H9 (cell line): Measurements from ENCODE around the gene CLIP3. TPM values are rescaled to one million over a fixed set of nuclear protein-coding genes. Genes with fewer than 3 reads are reported as not detected.
A peak's percentile ranks its signal among the peaks of the same experiment; 100 is the strongest.

Experiments
- DNase-seq: peaks from one replicate; pipeline ENCODE4 v3.0.0-alpha.2; 2017
- H2AFZ ChIP-seq: one replicate; pipeline ENCODE4 v1.6.1; 2013; ENCODE audit warnings: mild to moderate bottlenecking, low read length, control low read depth, moderate library complexity
- H2AK5ac ChIP-seq: 2 replicates; pipeline ENCODE4 v1.6.1; 2013; ENCODE audit warnings: low read length, control low read depth, mixed read lengths; ENCODE audit not compliant: insufficient read length
- H2BK120ac ChIP-seq: one replicate; pipeline ENCODE4 v1.6.1; 2013; ENCODE audit warnings: low read depth, mild to moderate bottlenecking, low read length, control low read depth, inconsistent platforms; ENCODE audit not compliant: poor library complexity, severe bottlenecking
- H2BK12ac ChIP-seq: 2 replicates; pipeline ENCODE4 v1.6.1; 2013; ENCODE audit warnings: low read length, control low read depth, mixed read lengths, low read depth; ENCODE audit not compliant: insufficient read length
- H2BK15ac ChIP-seq: 2 replicates; pipeline ENCODE4 v1.6.1; 2013; ENCODE audit warnings: low read depth, low read length, control low read depth
- H2BK20ac ChIP-seq: one replicate; pipeline ENCODE4 v1.6.1; 2013; ENCODE audit warnings: low read depth, mild to moderate bottlenecking, low read length, control low read depth, inconsistent platforms; ENCODE audit not compliant: poor library complexity, severe bottlenecking
- H2BK5ac ChIP-seq: 2 replicates; pipeline ENCODE4 v1.6.1; 2013; ENCODE audit warnings: low read length, control low read depth, mixed read lengths; ENCODE audit not compliant: insufficient read length
- H3K14ac ChIP-seq: 2 replicates; pipeline ENCODE4 v1.6.1; 2013; ENCODE audit warnings: low read length, control low read depth; ENCODE audit not compliant: insufficient read depth
- H3K18ac ChIP-seq: 2 replicates; pipeline ENCODE4 v1.6.1; 2013; ENCODE audit warnings: low read depth, mild to moderate bottlenecking, mixed read lengths, low read length, control low read depth; ENCODE audit not compliant: insufficient read length
- H3K23ac ChIP-seq: 2 replicates; pipeline ENCODE4 v1.6.1; 2013; ENCODE audit warnings: low read length, control low read depth, mixed read lengths, low read depth; ENCODE audit not compliant: insufficient read length
- H3K23me2 ChIP-seq: 2 replicates; pipeline ENCODE4 v1.6.1; 2013; ENCODE audit warnings: low read depth, mild to moderate bottlenecking, mixed read lengths, low read length, control low read depth; ENCODE audit not compliant: insufficient read length, poor library complexity, severe bottlenecking
- H3K27ac ChIP-seq: 2 replicates; pipeline ENCODE4 v1.5.1; 2013; ENCODE audit warnings: low read length, control low read depth, mixed read lengths, low read depth; ENCODE audit not compliant: insufficient read length
- H3K27me3 ChIP-seq: 2 replicates; pipeline ENCODE4 v1.6.1; 2013; ENCODE audit warnings: low read length, control low read depth, inconsistent platforms; ENCODE audit not compliant: insufficient read depth
- H3K4ac ChIP-seq: 2 replicates; pipeline ENCODE4 v1.6.1; 2013; ENCODE audit warnings: low read depth, mild to moderate bottlenecking, control low read depth, inconsistent platforms, low read length, moderate library complexity
- H3K4me1 ChIP-seq: 2 replicates; pipeline ENCODE4 v1.6.1; 2013; ENCODE audit warnings: low read length, control low read depth, inconsistent platforms; ENCODE audit not compliant: insufficient read depth
- H3K4me2 ChIP-seq: 2 replicates; pipeline ENCODE4 v1.6.1; 2013; ENCODE audit warnings: low read length, control low read depth, mixed read lengths; ENCODE audit not compliant: insufficient read length, insufficient read depth
- H3K56ac ChIP-seq: 2 replicates; pipeline ENCODE4 v1.6.1; 2013; ENCODE audit warnings: low read depth, mild to moderate bottlenecking, mixed read lengths, low read length, control low read depth; ENCODE audit not compliant: insufficient read length
- H3K79me1 ChIP-seq: 2 replicates; pipeline ENCODE4 v1.6.1; 2013; ENCODE audit warnings: low read depth, mild to moderate bottlenecking, moderate library complexity, low read length, control low read depth, inconsistent platforms; ENCODE audit not compliant: insufficient read depth, poor library complexity, severe bottlenecking
- H3K79me2 ChIP-seq: 2 replicates; pipeline ENCODE4 v1.6.1; 2013; ENCODE audit warnings: low read length, control low read depth, inconsistent platforms; ENCODE audit not compliant: insufficient read depth
- H3K9ac ChIP-seq: 2 replicates; pipeline ENCODE4 v1.6.1; 2013; ENCODE audit warnings: low read length, control low read depth, mixed read lengths; ENCODE audit not compliant: insufficient read length; ENCODE audit errors: extremely low read depth
- H3K9me3 ChIP-seq: one replicate; pipeline ENCODE4 v1.6.1; 2013; ENCODE audit warnings: low read depth, low read length, inconsistent platforms; ENCODE audit not compliant: control insufficient read depth
- H3T11ph ChIP-seq: one replicate; pipeline ENCODE4 v1.6.1; 2013; ENCODE audit warnings: mild to moderate bottlenecking, low read length, control low read depth, inconsistent platforms
- H4K20me1 ChIP-seq: one replicate; pipeline ENCODE4 v1.6.1; 2013; ENCODE audit not compliant: control insufficient read depth, insufficient read length, insufficient read depth
- H4K5ac ChIP-seq: 2 replicates; pipeline ENCODE4 v1.6.1; 2013; ENCODE audit warnings: low read depth, mild to moderate bottlenecking, mixed read lengths, low read length, control low read depth; ENCODE audit not compliant: insufficient read length
- H4K8ac ChIP-seq: replicated peaks from 2 replicates; pipeline ENCODE4 v1.6.1; 2013; ENCODE audit warnings: low read length, control low read depth, mixed read lengths, low read depth; ENCODE audit not compliant: insufficient read length
- H4K91ac ChIP-seq: 2 replicates; pipeline ENCODE4 v1.6.1; 2013; ENCODE audit warnings: low read depth, mild to moderate bottlenecking, moderate library complexity, mixed read lengths, low read length, control low read depth; ENCODE audit not compliant: insufficient read length
- H3K27ac Mint-ChIP-seq, 3 experiments: 2 replicates in 2 of 3; 3 replicates in 1 of 3; pipeline ENCODE4 v1.8.0; 2020 to 2021; ENCODE audit warnings: mixed read lengths in 3 of 3, mild to moderate bottlenecking in 1 of 3, moderate library complexity in 1 of 3
- H3K27me3 Mint-ChIP-seq: 2 replicates; pipeline ENCODE4 v1.8.0; 2021; ENCODE audit warnings: low read depth, mild to moderate bottlenecking, moderate library complexity, mixed read lengths
- H3K36me3 Mint-ChIP-seq, 3 experiments: 2 replicates in 2 of 3; 3 replicates in 1 of 3; pipeline ENCODE4 v1.8.0; 2020 to 2021; ENCODE audit warnings: low read depth in 3 of 3, mixed read lengths in 3 of 3; ENCODE audit not compliant: insufficient read depth in 1 of 3
- H3K4me1 Mint-ChIP-seq, 2 experiments: 2 replicates each; pipeline ENCODE4 v1.8.0; 2020; ENCODE audit warnings: mixed read lengths in 2 of 2
- H3K4me3 Mint-ChIP-seq, 2 experiments: 2 replicates in 1 of 2; 3 replicates in 1 of 2; pipeline ENCODE4 v1.8.0; 2020 to 2021; ENCODE audit warnings: mild to moderate bottlenecking in 2 of 2, mixed read lengths in 2 of 2, moderate library complexity in 1 of 2
- H3K9me3 Mint-ChIP-seq, 2 experiments: 2 replicates in 1 of 2; 3 replicates in 1 of 2; pipeline ENCODE4 v1.8.0; 2020; ENCODE audit warnings: mild to moderate bottlenecking in 2 of 2, mixed read lengths in 2 of 2, moderate library complexity in 1 of 2
- CTCF ChIP-seq: fragments of 200-600 bp; sonication (generic); conservative IDR thresholded peaks from 3 replicates; pipeline ENCODE4 v1.8.0; 2021; ENCODE audit warnings: antibody characterized with exemption, mild to moderate bottlenecking
- whole genome bisulfite sequencing: extraction: QIAGEN DNeasy Blood & Tissue Kit; methylation state at CpG from one replicate; pipeline ENCODE4 v1.1.7; 2013; ENCODE audit warnings: missing lambda C conversion rate, low lambda C conversion rate, mixed read lengths; ENCODE audit not compliant: insufficient read length; ENCODE audit errors: extremely low coverage; 5-methylcytosine and 5-hydroxymethylcytosine counted together
- total RNA-seq: library from RNA; stranded (reverse); gene quantifications from 2 replicates; pipeline ENCODE4 v1.2.1, GENCODE V29; 2021

Gene CLIP3
- total RNA-seq, 1 experiment from 2014 or later = 19.7 TPM

GRCh38 chr19:35986111-35986510 is 46.6 kb downstream of the CLIP3 start:
- H3K23ac ChIP-seq = no peak overlapping the region
- H3K4me1 Mint-ChIP-seq = peaks cover 4 to 6% of the 10 kb centered on the region in 2 experiments
- no peak for TF ChIP-seq CTCF

More at GRCh38 chr19:35986111-35986510, 46.6 kb downstream of the CLIP3 start:
- no peaks in the 10 kb centered on the region for H3K4me1 ChIP-seq
- no peak overlapping the region for H4K5ac ChIP-seq
- no peak overlapping the region for H2BK15ac ChIP-seq
- H3K27ac ChIP-seq = no peak overlapping the region
- Mint-ChIP-seq H3K4me3 (peak overlapping the region in 1 of 2 experiments; percentile 92; a peak in 2 of 5 replicates), H3K36me3 (no peaks in the 10 kb centered on the region; a peak in 1 of 7 replicates), H3K9me3 (no peaks in the 10 kb centered on the region; a peak in 2 of 5 replicates), H3K27me3 (peaks cover 80% of the 10 kb centered on the region), H3K27ac (no peak overlapping the region)
- H2BK120ac ChIP-seq = no peak overlapping the region
- no peak overlapping the region for H3K18ac ChIP-seq
- no peaks in the 10 kb centered on the region for H3K79me2 ChIP-seq
- no peak for DNase-seq
- H2AK5ac ChIP-seq = no peak overlapping the region
- H4K8ac ChIP-seq = no peak overlapping the region
- WGBS = no CpG with 5 or more reads among the region's 5 CpGs
- H3K27me3 ChIP-seq = no peaks in the 10 kb centered on the region; the same call in 1 of the 2 replicates
- H3K23me2 ChIP-seq = no peaks in the 10 kb centered on the region
- H3T11ph ChIP-seq = no peak overlapping the region
- H3K79me1 ChIP-seq = no peaks in the 10 kb centered on the region
- H3K9me3 ChIP-seq = no peaks in the 10 kb centered on the region
- no peak overlapping the region for H2BK5ac ChIP-seq
- H2BK20ac ChIP-seq = no peak overlapping the region
- H2AFZ ChIP-seq = no peak overlapping the region
- no peak overlapping the region for H3K9ac ChIP-seq
- H4K20me1 ChIP-seq = no peaks in the 10 kb centered on the region
- H2BK12ac ChIP-seq = no peak overlapping the region
- H3K14ac ChIP-seq = no peak overlapping the region
- no peak overlapping the region for H3K4ac ChIP-seq
- H4K91ac ChIP-seq = no peak overlapping the region
- no peak overlapping the region for H3K4me2 ChIP-seq
- H3K56ac ChIP-seq = no peak overlapping the region
